GM18511 (cell line): Measurements from ENCODE around the gene CFAP97D2.
"Not testable (repeated sequence)": the region's sequence is repeated elsewhere in the genome, so short reads cannot be mapped to it uniquely, and the experiment has no call there.

Source experiments
- ATAC-seq: cut with Tn5 transposase; IDR thresholded peaks from one replicate; pipeline ENCODE4 v1.9.1; 2021; ENCODE audit warnings: mild to moderate bottlenecking, moderate library complexity; ENCODE audit not compliant: unreplicated experiment

CFAP97D2 gene

DNA sequence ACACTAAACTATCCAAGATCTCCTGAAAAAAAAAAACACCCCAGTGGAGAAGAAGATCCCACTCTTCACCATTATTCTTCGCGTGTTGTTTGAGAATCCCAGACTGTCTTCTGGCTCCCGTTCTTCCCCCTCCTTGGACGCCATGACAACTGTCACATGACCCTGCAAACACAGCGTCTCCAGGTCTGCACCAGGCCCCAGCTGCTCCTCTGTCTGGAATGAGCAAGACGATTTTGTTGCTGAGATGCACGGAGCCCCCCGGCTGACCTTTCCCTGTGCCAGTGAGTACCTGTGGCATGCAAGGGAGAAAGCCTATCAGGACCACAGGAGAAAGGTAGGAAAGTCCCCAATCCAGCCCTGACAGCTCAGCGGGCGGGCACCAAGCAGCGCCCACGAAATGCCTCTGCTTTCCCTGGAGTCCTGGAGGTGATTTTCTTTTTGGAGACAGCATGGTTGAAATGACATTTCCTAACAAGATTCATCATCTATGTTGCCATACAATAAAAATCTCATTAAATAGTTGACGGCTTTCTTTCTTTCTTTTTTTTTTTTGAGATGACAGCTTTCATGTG lies at the start of gene CFAP97D2:
Gene CFAP97D2, plus strand, starts transcription at position 171 of the 572 bp plus-strand sequence. Its CDS starts 74 bp downstream, at position 245.
- ATAC-seq = no peak

DNA sequence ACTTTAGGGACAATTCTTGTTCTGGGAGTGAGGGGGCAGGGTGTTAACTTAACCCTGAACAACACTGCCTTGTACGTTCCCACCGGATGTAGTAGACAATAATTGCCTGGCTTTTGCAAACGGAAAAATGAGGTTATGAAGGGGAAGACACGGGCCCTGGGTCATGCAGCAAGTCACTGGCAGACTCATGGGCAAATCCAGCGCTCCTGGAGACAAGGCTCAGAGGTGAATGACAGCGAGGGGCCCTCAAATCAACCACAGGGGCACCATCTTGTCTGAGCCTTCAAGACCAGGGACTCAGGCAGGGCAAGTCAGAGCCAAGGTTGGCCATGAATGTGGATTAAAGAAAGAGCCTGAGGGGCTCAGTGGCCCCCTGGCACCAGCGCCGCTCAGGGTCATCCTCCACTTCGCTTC lies 49.4 kb upstream of the CFAP97D2 start:
- ATAC-seq = no peak

DNA sequence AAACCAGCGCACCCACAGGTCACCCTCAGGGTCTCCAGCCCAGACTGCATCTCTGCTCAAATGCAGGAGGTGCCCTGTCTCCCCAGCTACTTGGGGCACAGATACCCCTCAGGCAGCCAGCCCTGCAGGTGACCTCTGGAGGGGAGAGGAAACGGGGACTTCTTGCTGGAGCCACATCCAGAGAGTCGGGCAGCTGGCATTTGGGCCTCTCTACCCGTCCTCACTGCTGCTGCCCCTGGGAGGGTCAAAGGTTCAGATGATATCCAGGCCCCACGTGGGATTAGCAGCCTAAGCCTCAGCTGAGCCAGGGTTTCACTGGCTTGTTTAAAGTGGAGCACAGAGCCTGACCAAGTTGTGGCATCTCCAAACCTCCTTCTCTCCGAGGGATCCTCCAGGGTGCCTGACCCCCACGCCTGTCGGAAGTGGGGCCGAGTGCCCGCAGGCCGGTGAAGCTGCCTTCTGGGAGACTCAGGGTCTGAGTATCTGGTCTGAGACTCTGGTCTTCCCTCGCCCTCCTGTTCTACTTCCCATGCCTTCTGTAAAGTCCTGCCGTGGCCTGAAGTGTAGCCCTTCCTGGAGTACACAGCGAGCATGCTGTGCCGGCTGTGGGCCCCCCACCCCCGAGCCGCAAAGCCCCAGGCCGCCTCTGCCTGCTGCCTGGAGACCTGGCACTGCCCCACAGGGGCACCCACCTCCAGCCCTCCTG lies 48.8 kb upstream of the CFAP97D2 start:
- ATAC-seq = no peak

DNA sequence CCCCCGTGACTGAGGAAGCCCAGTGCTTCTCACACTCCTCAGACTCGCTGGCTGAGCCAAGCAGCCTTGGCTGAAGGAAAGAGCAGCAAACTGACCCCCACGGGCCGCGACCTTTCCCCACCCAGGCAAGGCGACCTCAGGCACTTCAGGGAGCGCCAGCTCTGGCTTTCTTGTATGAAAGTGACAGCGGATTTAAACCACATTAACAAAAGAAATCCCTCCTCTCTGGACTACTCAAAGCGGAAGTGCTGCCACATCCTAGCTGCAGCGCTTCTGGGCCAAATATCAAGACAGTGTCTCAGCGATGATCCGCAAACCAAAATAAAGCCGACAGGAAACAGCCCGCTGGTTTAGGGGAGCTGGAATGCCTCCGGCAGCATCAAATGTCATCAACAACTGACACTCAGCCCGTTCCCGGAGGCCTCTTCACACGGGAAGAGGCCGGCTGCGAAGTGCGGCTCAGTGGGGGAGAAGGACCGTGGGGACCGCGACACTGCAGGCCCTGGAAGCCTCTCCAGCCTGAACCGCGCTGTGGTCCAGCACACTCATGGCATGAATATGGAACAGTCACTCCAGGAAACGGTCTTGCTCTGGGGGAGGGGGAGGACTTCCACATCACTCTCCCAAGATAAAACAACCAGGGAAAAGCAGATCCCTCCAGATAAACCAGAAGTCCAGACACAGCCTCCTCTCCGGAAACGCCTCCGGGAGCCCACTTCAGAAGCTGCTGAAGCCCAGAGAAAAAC lies 48.0 kb upstream of the CFAP97D2 start:
- no peak for ATAC-seq

DNA sequence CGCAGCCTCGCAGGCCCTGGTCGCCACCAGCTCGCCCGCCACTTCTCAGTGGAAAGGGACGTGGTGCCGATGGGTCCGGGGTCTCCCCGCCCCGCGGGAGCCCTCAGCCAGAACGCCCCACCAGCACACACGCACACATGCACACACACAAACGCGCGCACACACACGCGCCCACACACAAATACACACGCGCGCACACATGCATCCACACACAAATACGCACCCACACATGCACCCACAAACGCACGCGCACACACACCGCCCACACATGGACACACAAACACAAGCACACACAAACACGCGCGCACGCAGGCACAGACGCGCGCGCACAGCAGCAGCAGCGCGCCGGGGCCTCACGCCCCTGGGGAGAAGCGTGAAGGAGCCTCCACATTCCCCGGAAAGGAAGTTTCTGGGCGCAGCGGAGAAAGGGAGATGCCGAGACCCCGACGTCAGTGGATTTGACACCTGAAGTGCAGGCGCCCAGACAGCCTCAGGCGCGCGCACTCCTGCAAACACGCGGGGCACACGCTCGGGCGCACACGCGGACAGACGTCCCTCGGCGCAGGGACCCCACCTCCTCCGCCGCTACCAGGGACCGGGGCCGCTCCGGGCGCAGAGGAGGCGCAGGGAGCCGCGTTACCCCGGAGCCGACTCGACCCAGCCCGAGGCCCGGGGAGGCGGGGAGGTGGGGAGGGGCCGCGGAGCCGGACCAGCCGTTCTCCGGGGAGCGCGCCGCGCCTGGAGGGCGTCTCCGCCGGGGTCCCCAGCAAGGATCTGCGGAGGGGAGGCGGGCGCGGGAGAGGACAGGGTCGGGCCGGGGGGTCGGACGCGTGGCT lies 47.3 kb upstream of the CFAP97D2 start:
- ATAC-seq = peak; percentile 3

DNA sequence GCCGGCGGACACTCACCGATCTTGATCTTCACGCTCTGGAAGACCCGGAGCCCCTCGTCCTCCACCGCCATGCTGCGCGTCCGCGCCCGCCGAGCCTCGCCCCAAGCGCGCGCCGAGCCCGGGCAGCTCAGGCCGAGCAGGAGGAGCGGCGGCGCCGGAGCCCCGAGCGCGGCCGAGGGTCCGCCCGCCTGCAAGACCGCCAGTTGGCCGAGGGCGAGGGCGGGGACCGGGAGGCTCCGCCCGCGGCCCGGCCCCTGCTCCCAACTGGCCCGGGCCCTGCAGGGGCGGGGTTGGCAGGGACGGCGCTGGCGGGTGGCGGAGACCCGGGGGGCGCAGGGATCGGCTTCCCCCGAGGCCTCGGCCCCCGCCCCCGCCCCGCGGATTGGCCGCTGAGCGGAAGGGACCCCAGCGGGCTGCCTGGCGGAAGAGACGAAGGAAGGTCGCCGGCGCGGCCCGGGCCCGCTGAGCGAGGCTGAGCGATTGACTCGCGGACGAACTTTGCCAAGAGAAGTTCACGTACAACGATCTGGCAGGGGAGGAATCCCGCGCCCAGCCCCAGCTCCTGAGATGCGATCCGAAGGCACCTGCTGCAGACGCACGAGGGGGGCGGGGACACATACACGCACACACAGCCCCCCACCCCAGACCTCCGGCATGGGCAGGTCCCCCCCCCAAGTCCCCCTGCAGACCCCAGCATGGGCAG lies 46.5 kb upstream of the CFAP97D2 start, which contains the start of gene RASA3:
Gene RASA3, minus strand, starts transcription at position 205 of the 703 bp plus-strand sequence. Its CDS starts 134 bp downstream, at position 71.
- ATAC-seq = peak; percentile 58

DNA sequence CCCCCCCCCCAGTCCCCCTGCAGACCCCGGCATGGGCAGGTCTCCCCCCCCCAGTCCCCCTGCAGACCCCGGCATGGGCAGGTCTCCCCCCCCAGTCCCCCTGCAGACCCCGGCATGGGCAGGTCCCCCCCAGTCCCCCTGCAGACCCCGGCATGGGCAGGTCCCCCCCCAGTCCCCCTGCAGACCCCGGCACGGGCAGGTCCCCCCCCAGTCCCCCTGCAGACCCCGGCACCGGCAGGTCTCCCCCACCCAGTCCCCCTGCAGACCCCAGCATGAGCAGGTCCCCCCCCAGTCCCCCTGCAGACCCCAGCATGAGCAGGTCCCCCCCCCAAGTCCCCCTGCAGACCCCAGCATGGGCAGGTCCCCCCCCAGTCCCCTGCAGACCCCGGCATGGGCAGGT lies 45.9 kb upstream of the CFAP97D2 start:
- not testable (repeated sequence) for ATAC-seq

DNA sequence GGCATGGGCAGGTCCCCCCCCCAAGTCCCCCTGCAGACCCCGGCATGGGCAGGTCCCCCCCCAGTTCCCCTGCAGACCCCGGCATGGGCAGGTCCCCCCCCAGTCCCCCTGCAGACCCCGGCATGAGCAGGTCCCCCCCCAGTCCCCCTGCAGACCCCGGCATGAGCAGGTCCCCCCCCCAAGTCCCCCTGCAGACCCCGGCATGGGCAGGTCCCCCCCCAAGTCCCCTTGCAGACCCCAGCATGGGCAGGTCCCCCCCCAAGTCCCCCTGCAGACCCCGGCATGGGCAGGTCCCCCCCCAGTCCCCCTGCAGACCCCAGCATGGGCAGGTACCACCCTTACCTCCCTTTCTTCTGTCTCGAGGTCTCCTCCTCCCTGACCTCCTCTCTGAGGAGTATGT lies 45.5 kb upstream of the CFAP97D2 start:
- ATAC-seq = not testable (repeated sequence)

DNA sequence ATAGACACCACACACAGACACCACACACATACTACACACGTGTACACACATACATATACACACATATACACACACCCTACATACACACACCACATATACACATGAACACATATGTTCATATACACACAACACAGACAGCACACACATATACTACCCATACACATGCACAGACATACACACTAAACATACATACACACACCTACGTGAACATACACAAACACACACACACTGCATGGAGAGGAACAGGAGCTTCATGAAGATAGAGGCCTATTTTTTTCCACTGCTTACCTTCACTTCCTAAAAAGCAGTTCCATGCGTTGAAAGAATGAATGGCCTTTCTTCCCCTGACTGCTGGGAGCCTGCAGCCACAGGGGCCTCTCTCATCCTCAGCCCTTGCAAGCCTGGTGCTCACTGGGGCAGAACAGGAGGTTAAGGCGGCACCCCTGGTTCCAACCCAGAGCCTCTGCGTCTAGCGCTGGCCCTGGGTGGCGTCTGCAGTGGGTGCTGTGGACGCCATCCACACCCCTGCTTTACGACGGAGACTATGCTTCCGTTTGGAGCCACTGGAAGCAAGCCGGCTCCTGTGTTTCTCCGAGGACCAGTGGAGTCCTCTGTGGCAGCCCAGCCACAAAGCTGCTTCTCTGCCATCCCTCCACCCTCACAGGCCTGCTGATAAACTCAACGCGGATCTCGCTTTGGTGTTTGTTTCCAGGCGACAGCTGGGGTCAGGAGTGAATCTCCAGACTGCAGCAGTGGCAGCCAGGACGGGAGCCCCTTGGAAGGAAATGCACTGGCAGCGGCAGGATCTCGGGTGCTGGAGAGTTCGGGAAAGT lies 44.7 kb upstream of the CFAP97D2 start:
- no peak for ATAC-seq

DNA sequence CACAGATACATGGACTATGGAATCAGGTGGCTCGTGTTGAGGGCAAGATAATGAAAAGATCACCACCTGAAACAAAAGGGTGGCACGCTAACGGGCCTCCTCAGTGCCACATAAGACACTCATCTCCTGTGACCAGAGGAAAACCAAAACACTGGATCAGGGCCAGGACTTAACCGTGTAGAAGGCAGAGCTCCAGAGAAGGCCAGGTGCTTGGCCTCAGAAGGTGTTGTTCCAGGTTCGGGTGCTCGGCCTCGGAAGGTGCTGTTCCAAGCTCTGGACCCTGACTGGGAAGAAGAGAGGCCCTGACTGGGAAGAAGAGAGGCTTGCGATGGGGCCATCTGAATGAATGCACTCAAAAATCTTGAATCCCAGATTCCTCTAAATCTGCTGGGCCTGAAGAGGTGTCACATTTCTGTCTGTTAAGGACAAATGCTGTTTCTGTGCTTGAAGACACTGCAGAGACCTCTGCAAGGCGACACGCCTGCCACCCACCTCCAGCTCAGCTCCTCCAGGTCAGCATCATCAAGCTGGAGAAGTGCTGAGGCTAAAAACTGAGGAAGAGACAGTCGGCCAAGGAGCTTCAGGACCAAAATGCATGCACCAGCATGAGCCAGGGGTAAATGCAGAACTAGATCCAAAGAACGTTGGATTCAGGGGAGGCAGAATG lies 44.0 kb upstream of the CFAP97D2 start:
- ATAC-seq = no peak

DNA sequence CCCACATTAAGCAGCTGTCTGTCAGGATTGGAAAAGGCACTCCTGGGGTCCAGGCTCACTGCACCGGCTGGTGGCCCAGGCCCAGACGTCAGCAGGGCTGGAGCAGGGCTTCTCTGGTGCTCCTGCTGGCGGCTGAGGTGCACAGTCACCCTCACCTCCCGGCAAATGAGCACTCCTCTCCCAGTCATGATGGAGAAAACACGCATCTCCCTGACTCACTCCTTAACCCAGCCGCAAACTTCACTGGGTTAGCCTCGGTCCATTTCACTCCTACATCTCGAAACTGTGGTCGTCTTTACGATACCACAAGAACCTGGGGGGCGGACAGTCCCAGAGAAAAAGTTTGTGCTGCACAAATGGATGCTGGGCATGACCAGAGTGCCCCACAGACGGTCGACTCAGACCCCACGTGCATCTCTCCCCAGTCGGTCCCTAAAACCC lies 43.3 kb upstream of the CFAP97D2 start:
- ATAC-seq = no peak

DNA sequence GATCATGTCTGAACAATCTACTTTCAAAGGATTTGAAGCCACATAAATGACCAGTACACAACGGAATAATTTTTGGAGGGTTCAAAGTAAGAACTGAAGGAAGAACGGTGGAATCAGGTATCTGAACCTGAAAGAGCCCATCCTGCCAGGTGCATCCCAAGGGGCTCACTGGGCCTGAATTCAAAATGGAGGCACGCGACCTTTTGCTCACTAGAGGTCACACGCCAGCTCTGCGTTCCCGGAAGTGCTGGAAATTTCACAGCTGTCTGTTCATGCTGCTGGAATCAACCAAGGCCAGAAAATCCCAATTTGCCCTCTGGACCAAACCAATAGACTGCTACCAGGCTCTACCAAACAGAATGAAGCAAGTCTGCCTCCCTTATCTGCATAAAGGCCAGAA lies 42.5 kb upstream of the CFAP97D2 start:
- ATAC-seq = no peak

DNA sequence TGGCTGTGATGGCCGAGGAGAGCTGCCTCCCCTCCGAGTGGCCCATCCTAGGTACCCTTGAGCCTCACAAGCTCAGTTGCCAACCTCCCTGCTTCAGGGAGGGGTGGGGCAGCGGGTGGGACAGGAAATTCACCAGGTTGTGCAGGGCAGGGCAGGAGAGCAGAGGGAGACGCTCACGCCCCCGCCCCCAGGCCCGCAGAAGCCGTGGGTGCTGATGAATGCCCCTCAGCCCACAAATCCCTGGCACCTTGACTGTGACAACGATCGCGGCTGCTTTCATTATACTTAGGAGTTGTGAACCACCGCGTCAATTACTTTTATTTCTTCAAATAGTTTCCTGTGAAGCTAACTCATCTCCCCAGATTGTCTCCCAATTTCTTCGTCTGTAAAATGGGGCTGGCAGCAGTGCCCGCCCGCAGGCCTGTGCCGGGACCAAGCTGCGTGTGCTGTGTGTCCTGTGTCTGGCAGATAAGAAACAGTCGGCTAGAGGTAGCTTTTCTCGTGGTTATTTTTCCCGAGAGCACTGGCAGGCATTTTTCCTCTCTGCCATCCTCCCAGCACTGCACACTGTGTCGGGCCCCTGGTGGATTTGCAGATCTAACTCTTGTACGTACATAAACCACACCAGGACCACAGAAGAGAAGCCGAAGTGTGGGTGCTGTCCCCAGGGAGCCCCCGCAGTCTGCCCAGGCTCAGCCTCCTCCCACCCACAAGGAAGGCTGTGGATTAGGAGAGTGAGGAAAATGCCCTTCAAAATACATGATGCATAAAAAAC lies 38.7 kb upstream of the CFAP97D2 start:
- ATAC-seq = peak; percentile 49

DNA sequence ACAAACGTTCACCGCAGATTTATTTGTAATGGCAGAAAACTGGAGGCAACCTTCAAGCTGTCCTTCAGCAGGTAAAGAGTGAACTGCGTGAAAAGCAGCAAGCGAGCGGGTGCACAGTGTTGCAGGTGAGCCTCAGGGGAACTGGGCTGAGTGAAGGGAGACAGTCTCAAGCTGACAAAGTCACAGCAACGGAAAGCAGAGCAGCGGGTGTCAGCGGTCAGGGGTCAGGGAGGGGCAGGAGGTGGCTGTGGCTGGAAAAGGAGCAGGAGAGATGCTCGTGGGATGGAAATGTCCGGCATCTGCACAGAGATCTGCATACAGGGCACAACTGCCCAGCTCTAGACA lies 38.2 kb upstream of the CFAP97D2 start:
- ATAC-seq = peak; percentile 64

DNA sequence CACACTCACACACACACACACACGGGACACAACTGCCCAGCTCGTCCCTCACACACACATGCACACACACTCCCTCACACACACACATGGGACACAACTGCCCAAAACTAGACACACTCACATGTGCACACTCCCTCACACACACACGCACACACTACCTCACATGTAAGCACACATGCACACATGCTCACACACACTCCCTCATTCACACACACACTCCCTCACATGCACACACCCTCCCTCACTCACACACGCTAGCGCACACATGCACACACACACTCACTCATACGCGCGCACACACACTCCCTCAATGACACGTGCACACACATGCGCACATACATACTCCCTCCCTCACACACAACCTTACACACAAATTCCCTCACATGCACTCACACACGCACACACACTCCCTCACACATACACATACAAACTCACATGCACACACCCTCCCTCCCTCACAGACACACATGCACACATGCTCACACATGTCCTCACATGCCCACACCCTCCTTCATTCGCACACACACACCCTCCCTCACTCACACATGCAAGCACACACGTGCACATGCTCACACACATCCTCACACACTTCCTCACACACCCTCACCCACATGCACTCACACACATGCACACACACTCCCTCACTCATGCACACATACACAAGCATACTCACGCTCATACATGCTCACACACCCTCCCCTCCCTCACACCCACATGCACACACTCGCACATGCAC lies 37.6 kb upstream of the CFAP97D2 start:
- no peak for ATAC-seq

DNA sequence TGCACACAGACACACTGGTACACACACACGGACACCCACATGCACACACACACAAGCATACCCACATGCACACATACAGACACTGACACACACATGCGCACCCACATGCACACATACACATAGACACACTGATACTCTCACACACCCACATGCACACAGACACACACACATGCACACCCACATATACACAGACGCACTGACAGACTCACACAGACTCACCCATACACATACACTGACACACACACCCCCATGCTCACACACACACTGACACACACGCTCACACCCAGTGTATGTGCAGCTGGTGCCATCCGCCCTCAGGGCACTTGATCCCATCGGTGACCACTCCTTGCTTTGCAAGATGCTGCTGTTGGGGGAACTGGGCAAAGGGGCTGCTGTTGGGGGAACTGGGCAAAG lies 36.9 kb upstream of the CFAP97D2 start:
- no peak for ATAC-seq

DNA sequence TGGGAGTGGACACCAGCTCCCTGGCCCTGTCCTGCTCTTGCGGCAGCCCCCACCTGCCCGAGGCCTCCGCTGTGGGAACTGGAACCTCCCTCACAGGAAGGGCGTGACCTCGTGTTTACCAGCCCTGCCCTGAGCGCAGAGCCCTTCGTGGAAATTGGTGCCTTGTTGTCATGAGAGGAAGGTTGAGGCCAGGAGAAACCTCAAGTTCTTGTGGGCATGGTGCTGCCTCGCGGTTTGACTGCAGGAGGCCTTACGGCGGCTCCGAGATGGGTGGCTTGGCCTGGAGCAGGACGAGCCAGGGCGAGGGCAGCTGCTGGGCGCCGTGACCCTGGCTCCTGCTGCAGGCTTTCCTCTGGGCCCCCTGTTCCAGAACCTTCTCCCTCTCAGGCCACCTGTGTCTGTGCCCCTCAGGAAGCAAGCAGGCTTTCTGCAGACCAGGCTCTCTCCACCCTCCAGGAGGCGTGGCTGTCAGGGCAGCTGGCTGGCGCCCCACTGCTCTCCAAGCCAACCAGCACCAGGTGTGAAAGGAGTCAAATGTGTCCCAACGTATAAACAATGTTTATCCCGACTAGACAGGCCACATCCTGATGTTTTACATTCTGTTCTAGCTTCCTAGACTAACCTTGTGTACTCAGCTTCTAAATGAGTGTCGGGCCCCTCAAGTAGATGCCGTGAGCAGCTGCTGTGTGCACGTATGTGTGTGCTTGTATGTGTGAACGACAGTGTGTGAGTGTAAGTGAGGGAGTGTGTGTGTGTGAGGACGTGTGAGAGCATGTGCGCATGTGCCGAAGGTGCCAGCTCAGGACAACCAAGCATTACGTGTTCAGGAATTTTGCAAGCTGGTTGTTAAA lies 36.2 kb upstream of the CFAP97D2 start:
- ATAC-seq = no peak
